GM12892 (cell line): Measurements from ENCODE around the gene USP48.
A peak's percentile ranks its signal among the peaks of the same experiment; 100 is the strongest.
"Not testable (repeated sequence)": the region's sequence is repeated elsewhere in the genome, so short reads cannot be mapped to it uniquely, and the experiment has no call there.

Source experiments
- DNase-seq: peaks from one replicate; pipeline ENCODE4 v3.0.0; 2011; ENCODE audit not compliant: insufficient read length
- FAIRE-seq: peaks from 2 replicates; lab custom pipeline; 2011; peaks lifted over from hg19 to GRCh38; lab: Jason Lieb, UNC
- POLR2A ChIP-seq: IDR thresholded peaks from 2 replicates; pipeline ENCODE4 v1.6.1; 2011; ENCODE audit warnings: low read depth, low read length, control low read depth
- POLR2AphosphoS5 ChIP-seq: IDR thresholded peaks from 2 replicates; pipeline ENCODE4 v1.6.1; 2011; ENCODE audit warnings: low read depth, low read length, control low read depth
- TAF1 ChIP-seq: IDR thresholded peaks from 2 replicates; pipeline ENCODE4 v1.6.1; 2011; ENCODE audit warnings: low read depth, mild to moderate bottlenecking, control low read depth, low read length, borderline replicate concordance

Gene USP48

DNA sequence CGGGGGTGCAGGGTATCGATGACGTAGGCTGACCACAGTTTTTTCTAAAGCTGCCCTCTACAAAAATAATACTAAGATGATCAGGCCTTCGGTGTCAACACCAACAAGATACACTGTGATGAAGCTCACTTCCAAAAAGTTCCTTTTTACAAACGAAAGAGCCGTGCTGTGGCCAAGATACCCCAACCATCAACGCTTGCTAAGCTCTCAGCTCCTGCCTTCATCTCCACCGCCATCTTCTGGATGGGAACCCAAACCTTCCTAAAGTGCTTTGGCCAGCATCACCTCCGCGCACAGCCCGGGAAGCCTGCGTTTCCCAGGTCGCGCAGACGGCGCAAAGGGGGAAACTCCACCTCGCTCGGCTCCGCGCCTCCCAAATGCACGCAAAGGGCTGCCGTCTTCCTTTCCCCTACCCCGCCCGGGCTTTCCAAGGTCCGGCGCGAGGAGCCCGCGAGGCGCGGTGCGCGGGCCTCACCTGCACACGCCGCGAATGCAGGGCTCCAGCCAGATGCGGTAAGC is 541 bp downstream of the USP48 start:
- DNase-seq (no peak), FAIRE-seq (peak; percentile 69)
- TF ChIP-seq POLR2AphosphoS5: 0 out of 2 replicates have a peak, but pooled peaks have one; percentile 10
- no peak for TF ChIP-seq POLR2A

DNA sequence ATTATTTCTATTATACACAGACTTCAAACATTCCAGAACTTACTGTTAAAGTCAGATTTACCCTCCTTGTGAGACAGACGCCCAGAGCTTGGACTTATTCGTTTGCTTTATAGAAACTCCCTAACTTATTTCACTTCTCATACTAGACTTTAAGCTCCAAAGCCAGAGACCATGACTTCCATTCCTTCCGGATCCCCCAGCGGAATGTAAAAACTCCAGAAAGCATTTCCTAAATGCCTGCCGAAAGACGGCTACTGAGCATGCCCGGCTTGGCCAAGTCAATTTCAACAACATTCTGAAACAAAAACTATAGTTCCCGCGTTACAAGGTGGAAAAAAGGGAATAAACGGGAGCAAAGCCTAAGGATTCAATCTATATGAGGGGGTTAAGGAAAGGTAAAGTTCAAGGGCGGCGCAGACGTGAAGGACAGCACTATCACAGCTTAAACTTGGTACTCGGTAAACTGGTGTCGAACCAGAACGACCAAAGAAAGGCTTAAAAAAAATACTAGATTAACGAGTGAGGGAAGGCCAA is 1.1 kb downstream of the USP48 start:
- TF ChIP-seq POLR2AphosphoS5 (peak; percentile 34; the same call in 1 of the 2 replicates), TAF1 (0 out of 2 replicates have a peak, but pooled peaks have one; percentile 24), POLR2A (0 out of 2 replicates have a peak, but pooled peaks have one; percentile 30)
- DNase-seq: no peak
- no peak for FAIRE-seq

DNA sequence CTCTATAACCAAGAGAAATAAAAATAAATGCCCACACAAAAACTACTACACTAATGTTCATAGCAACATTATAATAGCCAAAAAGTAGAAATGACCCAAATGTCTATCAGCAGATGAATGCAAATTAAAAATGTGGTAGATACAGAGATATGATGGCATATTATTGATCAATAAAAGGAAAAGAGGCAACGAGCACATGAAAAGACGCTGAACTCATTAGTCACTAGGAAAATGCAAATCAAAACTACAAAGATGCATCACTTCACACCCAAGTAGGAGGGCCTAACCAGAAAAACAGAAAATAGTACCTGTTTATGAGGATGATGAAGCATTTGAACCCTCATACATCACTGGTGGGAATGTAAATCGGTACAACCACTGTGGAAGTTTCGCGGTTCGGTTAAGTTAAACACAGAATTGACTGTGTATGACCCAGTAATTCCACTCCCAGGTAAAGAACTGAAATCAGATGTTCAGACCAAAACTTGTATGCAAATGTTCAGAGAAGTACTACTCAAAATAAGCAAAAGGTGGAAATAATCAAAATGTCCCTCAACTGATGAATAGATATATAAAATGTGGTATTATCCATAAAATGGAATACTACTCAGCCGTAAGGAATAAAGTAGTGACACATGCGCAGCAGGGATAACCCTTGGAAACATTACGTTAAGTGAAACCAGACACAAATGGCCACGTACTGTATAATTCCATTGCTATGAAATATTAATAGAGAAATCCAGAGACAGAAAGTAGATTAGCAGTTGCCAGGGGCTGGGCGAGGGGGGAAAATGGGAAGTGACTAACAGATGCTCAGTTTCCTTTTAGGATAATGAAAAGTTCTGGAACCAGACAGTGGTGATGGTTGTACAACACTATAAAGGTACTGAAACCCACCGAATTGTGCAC is 3.1 kb downstream of the USP48 start:
- TF ChIP-seq POLR2AphosphoS5 (0 out of 2 replicates have a peak, but pooled peaks have one; percentile 32), TAF1 (no peak), POLR2A (no peak)
- FAIRE-seq: peak; percentile 14
- DNase-seq: no peak

DNA sequence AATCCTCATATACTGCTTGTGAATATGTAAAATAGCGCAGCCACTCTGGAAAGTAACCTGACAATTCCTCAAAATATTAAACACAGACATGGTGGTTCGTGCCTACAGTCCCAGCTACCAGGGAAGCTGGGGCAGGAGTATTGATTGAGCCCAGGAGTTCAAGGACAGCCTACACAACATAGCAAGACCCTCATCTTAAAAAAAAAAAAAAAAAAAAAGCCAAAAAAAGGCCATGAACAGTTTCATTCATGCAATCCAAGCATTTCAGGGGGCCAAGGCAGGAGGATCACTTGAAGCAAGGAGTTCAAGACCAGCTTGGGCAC is 4.6 kb downstream of the USP48 start:
- DNase-seq (no peak), FAIRE-seq (no peak)
- no peak for TF ChIP-seq POLR2AphosphoS5
- no peak for TF ChIP-seq TAF1
- TF ChIP-seq POLR2A: no peak

DNA sequence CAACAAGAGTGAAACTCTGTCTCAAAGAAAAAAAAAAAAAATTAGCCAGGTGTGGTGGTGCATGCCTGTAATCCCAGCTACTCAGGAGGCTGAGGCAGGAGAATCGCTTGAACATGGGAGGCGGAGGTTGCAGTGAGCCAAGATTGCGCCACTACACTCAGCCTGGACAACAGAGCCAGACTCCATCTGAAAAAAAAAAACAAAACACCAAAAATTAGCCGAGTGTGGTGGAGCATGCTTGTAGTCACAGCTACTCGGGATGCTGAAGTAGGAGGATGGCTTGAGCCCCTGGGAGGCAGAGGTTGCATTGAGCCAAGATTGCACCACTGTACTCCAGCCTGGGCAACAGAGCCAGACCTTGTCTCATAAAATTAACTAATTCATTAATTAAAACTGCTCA is 6.0 kb downstream of the USP48 start:
- DNase-seq, FAIRE-seq: not testable (repeated sequence)

DNA sequence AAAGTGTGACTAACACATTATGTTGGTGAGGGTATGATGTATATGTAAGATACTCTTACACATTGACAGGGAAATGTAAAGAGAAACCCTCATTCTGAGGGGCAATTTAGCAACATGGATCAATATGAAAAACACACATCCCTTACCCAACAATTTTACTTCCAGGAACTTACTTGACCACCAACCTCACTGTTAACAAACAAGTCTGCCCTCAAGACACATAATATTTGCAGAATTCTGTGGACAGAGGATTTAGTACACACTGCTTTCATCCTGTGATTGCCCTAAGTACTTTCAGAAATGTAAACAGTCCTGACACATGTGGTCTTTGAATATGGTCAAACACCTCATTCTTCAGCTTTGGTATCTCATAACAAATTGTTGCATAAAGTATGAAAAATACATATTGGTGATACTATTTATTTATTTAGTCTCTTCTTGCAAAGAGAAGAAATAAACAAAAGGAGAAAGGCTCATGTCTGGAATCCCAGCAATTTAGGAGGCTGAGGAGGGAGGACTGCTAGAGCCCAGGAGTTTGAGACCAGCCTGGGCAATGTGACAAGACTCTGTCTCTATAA is 6.9 kb downstream of the USP48 start:
- TF ChIP-seq POLR2A (no peak), TAF1 (no peak)
- FAIRE-seq (no peak), DNase-seq (no peak)

DNA sequence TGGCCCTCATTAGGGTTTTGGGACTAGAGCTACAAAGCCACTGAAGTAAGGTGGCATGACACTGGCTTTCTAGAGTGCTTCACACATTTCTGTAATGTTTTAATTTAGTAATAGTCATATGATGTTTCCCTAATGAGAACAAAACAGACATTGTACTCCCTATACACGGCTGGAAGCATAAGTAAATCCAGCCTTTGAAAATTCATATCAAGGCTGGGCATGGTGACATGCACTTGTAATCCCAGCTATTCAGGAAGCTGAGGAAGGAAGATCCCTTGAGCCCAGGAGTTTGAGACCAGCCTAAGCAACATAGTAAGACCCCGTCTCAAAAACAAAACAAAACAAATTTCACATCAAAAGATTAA is 7.4 kb downstream of the USP48 start:
- DNase-seq (no peak), FAIRE-seq (no peak)
- no peak for TF ChIP-seq POLR2A
- TF ChIP-seq POLR2AphosphoS5: no peak
- no peak for TF ChIP-seq TAF1

DNA sequence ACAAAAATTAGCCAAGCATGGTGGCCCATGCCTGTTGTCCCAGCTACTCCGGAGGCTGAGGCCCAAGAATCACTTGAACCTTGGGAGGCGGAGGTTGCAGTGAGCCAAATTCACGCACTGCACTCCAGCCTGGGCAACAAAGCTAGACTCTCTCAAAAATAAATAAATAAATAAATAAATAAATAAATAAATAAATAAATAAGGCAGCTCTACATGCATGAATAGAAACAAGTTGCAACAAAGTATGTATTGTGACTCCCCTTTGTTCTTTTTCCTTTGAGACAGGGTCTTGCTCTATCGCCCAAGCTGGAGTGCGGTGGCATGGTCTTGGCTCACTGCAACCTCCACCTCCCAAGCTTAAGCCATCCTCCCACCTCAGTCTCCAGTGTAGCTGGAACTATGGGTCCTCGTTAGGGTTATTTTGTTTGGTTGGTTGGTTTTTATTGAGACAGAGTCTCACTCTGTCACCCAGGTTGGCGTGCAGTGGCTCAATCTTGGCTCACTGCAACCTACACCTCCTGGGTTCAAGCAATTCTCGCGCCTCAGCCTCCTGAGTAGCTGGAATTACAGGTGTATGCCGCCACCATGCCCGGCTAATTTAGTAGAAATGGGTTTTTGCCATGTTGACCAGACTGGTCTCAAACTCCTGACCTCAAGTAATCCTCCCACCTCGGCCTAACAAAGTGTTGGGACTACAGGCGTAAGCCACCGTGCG is 8.0 kb downstream of the USP48 start:
- TF ChIP-seq POLR2A (no peak), POLR2AphosphoS5 (no peak), TAF1 (no peak)
- FAIRE-seq: no peak
- DNase-seq: no peak

DNA sequence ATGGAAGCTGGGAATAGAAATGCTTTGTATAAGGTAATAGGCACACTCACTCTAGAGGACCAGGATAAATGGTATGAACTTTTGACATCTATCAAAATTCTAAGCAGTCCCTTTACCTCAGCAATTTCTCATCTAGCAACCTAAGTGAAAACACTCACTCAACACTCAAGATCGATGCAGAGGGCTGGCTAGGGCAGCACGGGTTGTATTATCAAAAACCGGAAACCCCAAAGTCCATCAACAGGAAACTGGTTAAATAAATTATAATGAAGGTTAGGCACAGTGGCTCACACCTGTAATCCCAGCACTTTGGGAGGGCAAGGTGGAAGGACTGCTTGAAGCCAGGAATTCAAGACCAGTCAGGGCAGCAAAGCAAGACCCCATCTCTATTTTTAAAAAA is 9.4 kb downstream of the USP48 start:
- DNase-seq: no peak
- TF ChIP-seq POLR2A (no peak), POLR2AphosphoS5 (no peak), TAF1 (no peak)
- no peak for FAIRE-seq

DNA sequence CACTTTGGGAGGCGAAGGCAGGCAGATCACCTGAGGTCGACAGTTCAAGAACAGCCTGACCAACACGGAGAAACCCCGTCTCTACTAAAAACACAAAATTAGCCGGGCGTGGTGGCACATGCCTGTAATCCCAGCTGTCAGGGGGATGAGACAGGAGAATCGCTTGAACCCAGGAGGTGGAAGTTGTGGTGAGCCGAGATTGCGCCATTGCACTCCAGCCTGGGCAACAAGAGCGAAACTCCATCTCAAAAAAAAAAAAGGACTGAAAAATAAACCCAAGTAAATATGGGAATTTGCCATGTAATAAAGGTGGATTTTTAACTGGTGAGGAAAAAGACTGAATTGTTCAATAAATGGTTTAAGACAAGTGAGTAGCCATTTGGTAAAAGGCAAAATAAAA is 11.3 kb downstream of the USP48 start:
- not testable (repeated sequence) for FAIRE-seq

DNA sequence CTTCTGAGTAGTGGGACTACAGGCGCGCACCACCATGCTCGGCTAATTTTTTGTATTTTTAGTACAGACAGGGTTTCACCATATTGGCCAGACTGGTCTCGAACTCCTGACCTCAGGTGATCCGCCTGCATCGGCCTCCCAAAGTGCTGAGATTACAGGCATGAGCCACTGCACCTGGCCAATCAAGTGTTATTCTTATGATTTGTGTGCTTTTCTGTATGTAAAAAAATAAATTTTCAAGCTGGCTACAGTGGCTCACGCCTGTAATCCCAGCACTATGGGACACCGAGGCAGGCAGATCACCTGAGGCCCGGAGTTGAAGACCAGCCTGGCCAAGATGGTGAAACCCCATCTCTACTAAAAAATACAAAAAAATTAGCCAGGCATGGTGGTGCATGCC is 12.3 kb downstream of the USP48 start:
- not testable (repeated sequence) for FAIRE-seq, DNase-seq

More for the DNA sequence above, 11.3 kb downstream of the USP48 start:
- not testable (repeated sequence) for DNase-seq

DNA sequence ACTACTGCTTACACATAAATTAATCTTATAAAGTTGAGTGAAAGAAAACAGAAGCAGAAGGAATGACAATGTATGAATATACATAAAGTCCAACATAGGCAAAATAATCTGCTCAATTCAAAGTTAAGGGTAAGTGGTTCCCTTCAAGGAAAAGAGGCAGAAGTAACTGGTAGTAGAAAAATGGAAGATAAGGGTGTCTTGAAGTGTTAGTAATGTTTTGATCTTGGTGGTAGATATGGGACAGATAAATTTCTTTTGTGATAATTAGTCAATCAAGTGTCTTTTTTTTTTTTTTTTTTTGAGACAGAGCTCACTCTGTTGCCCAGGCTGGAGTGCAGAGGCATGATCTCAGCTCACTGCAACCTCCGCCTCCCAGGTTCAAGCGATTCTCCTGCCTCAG is 12.7 kb downstream of the USP48 start:
- no peak for FAIRE-seq
- no peak for DNase-seq
- no peak for TF ChIP-seq POLR2A

DNA sequence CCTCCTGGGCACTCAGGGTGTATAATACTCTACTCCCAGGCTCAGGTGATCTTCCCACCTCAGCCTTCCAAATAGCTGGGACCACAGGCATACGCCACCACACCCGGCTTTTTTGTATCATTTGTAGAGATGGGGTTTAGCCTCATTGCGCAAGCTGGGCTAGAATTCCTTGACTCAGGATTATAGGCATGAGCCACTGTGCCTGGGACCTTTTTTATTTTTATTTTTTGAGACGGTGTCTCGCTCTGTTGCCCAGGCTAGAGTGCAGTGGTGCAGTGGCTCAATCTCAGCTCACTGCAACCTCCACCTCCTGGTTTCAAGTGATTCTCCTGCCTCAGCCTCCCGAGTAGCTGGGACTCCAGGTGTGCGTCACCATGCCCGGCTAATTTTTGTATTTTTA is 15.8 kb downstream of the USP48 start:
- not testable (repeated sequence) for DNase-seq, FAIRE-seq
